ENCODE data around the gene CD207.

CD207 gene

DNA sequence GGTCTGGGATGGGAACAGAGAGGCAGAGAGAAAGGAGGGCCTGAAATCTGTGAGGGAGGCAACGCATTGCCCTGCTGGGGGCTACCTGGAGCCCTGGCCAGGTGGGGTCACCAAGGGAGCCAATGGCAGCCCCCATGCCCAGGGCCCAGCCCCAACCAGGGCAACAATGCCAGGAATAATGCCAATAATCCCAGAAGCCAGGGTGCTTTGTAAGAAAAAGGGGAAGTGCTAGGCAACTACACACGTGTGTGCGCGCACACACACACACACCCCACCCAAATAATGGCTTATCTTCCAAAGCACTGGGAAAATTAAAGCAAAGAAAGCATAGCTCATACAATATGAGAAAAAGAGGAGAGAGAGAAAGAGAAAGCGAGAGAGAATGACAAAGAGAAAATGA lies 8.2 kb downstream of the CD207 start:
- no peak overlapping the region for H3K27ac Mint-ChIP-seq (ENCODE audit: low read depth)
- no peak overlapping the region for H3K4me3 Mint-ChIP-seq
- DNase-seq (ENCODE audit: low spot score in 2 of 2) (no peak), ATAC-seq (replicated peaks; ENCODE audit: extremely low read depth, poor library complexity, severe bottlenecking) (no peak)
- no peaks in the 10 kb centered on the region for H3K27me3 Mint-ChIP-seq
- peaks cover 14% of the 10 kb centered on the region for H3K4me1 Mint-ChIP-seq
- no peaks in the 10 kb centered on the region for H3K36me3 Mint-ChIP-seq (ENCODE audit: insufficient read depth)
- H3K9me3 Mint-ChIP-seq: no peaks in the 10 kb centered on the region

GRCh38 chr2:70826696-70827350 lies 8.8 kb downstream of the CD207 start:
- no peak overlapping the region for H3K27ac Mint-ChIP-seq (ENCODE audit: low read depth)
- DNase-seq (ENCODE audit: low spot score in 2 of 2): no peak
- H3K36me3 Mint-ChIP-seq (ENCODE audit: insufficient read depth): no peaks in the 10 kb centered on the region
- no peak for ATAC-seq (replicated peaks; ENCODE audit: extremely low read depth, poor library complexity, severe bottlenecking)
- H3K4me3 Mint-ChIP-seq: no peak overlapping the region
- no peaks in the 10 kb centered on the region for H3K9me3 Mint-ChIP-seq
- peaks cover 14% of the 10 kb centered on the region for H3K4me1 Mint-ChIP-seq
- H3K27me3 Mint-ChIP-seq: no peaks in the 10 kb centered on the region

DNA sequence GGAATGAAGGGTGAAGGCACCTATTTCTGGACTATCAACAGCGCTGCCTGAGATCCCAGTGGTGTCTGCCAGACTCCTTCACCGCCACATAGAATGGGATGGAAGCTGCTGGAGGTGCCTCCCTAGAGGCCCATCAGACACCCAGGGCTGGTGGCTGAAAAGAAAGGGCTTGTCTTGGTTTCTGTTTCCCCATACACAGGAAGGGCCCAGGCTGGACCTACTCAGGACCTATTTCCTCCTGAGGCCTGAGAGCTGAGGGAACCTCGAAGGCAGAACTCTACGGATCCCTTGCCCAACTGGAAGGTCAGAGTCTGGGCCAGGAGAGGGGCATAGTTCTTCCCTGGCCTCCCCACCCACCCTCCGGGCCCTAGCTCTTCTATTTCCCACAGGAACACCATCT lies 12.4 kb downstream of the CD207 start:
- Mint-ChIP-seq H3K4me3 (no peak overlapping the region), H3K4me1 (peaks cover 14% of the 10 kb centered on the region), H3K27ac (ENCODE audit: low read depth) (no peak overlapping the region), H3K36me3 (ENCODE audit: insufficient read depth) (no peaks in the 10 kb centered on the region), H3K9me3 (no peaks in the 10 kb centered on the region), H3K27me3 (no peaks in the 10 kb centered on the region)
- ATAC-seq (replicated peaks; ENCODE audit: extremely low read depth, poor library complexity, severe bottlenecking) (no peak), DNase-seq (ENCODE audit: low spot score in 2 of 2) (no peak)

DNA sequence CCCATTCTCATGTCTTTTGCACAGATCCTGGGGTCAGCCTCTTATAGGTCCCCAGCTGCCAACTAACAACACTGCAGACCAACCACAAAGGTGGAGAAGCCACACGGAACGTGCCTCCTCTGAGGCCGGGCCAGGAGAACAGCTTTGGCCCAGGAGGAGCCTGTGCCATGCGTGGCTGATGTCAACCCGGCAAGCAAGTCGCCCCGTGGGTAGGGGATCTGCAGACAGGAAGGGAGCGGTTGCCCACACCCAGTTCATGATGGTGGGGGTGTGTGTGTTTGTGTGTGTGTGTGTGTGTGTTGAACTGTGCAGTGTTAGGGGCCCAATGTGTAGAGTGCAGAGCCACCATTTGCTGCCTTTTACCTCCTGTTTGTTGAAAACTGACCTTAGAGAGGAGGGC lies 12.8 kb downstream of the CD207 start:
- no peak for DNase-seq (ENCODE audit: low spot score in 2 of 2)
- ATAC-seq (replicated peaks; ENCODE audit: extremely low read depth, poor library complexity, severe bottlenecking): no peak
- Mint-ChIP-seq H3K27me3 (no peaks in the 10 kb centered on the region), H3K9me3 (no peaks in the 10 kb centered on the region), H3K36me3 (ENCODE audit: insufficient read depth) (no peaks in the 10 kb centered on the region), H3K27ac (ENCODE audit: low read depth) (no peak overlapping the region), H3K4me3 (no peak overlapping the region), H3K4me1 (peaks cover 14% of the 10 kb centered on the region)

- no peaks in the 10 kb centered on the region for H3K36me3 Mint-ChIP-seq (ENCODE audit: insufficient read depth)
- H3K4me3 Mint-ChIP-seq: no peak within 1 kb of the TSS
- DNase-seq (ENCODE audit: low spot score in 2 of 2) (no peak), ATAC-seq (replicated peaks; ENCODE audit: extremely low read depth, poor library complexity, severe bottlenecking) (no peak)
- peaks cover 6% of the 10 kb centered on the region for H3K4me1 Mint-ChIP-seq
- no peaks in the 10 kb centered on the region for H3K27me3 Mint-ChIP-seq
- no peak within 1 kb of the TSS for H3K27ac Mint-ChIP-seq (ENCODE audit: low read depth)
- H3K9me3 Mint-ChIP-seq: no peaks in the 10 kb centered on the region
Observed at GRCh38 chr2:70820499-70820898, 15.1 kb downstream of the CD207 start, which contains the start of gene CLEC4F. Gene CLEC4F, minus strand, starts transcription at chr2:70820599. Its CDS starts 76 bp downstream, at chr2:70820523.

DNA sequence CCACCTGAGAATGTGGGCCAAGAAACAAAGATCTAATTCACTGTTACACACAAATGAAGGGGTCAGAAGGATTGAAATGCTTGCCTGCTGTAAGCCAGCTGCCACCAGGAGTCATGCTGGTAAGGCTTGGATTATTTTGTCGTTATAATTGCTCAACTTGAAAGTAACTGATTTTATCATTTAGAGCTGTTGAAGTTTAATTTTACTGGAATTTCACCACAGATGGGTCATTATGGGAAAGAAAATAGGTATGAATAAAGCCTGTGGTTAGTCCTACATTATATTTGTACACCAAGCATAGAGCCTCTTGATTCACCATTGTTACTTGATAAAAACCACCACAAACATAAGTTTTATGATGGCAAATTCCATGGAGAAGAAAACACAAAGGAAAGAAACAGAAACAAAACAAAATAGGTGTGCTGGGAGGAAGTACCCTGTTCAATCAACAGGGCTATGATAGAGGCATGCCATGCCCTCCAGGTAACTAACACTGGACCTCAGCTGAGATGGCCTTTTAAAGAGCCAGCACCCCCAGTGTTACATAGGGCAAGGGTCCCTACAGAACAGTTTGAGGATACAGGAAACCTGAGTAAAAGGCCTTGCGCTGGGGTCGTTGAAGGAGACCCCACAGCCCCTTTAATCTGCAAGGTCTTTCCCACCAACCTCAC lies 18.2 kb downstream of the CD207 start:
- H3K4me3 Mint-ChIP-seq: no peak overlapping the region

DNA sequence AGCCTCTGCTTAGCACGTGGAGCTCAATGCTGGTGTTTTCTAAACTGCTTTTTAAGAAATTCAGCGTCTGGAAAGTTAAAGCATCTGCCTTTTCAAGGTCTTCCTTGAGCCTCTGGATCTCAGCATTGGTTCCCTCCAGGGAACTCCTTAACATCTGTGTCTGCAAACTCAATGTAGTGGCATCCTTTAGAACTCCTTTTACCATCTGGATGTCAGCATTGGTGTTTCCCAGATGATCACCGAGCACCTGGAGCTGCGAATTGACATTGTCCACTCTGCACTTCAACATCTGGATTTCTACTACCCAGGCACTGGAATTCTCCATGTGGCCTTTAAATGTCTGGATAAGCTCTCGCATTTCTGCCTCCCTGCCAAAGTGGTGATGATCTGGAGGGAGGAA lies 18.9 kb downstream of the CD207 start:
- Mint-ChIP-seq H3K27me3 (no peaks in the 10 kb centered on the region), H3K36me3 (ENCODE audit: insufficient read depth) (no peaks in the 10 kb centered on the region), H3K27ac (ENCODE audit: low read depth) (no peak overlapping the region), H3K4me3 (no peak overlapping the region), H3K9me3 (no peaks in the 10 kb centered on the region), H3K4me1 (no peaks in the 10 kb centered on the region)
- no peak for ATAC-seq (replicated peaks; ENCODE audit: extremely low read depth, poor library complexity, severe bottlenecking)
- DNase-seq (ENCODE audit: low spot score in 2 of 2): no peak

More for the DNA sequence above, 18.2 kb downstream of the CD207 start:
- Mint-ChIP-seq H3K27ac (ENCODE audit: low read depth) (no peak overlapping the region), H3K27me3 (no peaks in the 10 kb centered on the region), H3K9me3 (no peaks in the 10 kb centered on the region), H3K4me1 (no peaks in the 10 kb centered on the region), H3K36me3 (ENCODE audit: insufficient read depth) (no peaks in the 10 kb centered on the region)
- ATAC-seq (replicated peaks; ENCODE audit: extremely low read depth, poor library complexity, severe bottlenecking) (no peak), DNase-seq (ENCODE audit: low spot score in 2 of 2) (no peak)

- no peaks in the 10 kb centered on the region for H3K4me1 Mint-ChIP-seq
- H3K4me3 Mint-ChIP-seq: no peak overlapping the region
- H3K36me3 Mint-ChIP-seq (ENCODE audit: insufficient read depth): no peaks in the 10 kb centered on the region
- ATAC-seq (replicated peaks; ENCODE audit: extremely low read depth, poor library complexity, severe bottlenecking) (no peak), DNase-seq (ENCODE audit: low spot score in 2 of 2) (no peak)
- H3K27ac Mint-ChIP-seq (ENCODE audit: low read depth): no peak overlapping the region
- no peaks in the 10 kb centered on the region for H3K9me3 Mint-ChIP-seq
- no peaks in the 10 kb centered on the region for H3K27me3 Mint-ChIP-seq
Observed at GRCh38 chr2:70808983-70809958, 26.3 kb downstream of the CD207 start.

DNA sequence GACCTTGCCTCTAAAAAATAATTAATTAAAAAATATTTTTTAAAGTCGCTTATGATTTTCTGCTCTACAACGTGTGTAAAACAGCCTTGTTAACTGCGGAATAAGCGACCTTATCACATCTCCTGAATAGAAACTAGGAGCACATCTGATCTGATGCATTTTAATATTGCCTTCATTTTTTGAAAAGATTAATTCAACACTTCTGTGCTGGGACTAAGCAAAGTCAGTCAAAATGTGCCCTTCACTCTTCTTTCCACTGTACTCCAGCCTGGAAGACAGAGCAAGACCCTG lies 27.8 kb downstream of the CD207 start:
- no peak for ATAC-seq (replicated peaks; ENCODE audit: extremely low read depth, poor library complexity, severe bottlenecking)
- Mint-ChIP-seq H3K27me3 (no peaks in the 10 kb centered on the region), H3K36me3 (ENCODE audit: insufficient read depth) (no peaks in the 10 kb centered on the region), H3K4me3 (no peak overlapping the region), H3K9me3 (no peaks in the 10 kb centered on the region), H3K27ac (ENCODE audit: low read depth) (no peak overlapping the region), H3K4me1 (no peaks in the 10 kb centered on the region)
- DNase-seq (ENCODE audit: low spot score in 2 of 2): no peak

DNA sequence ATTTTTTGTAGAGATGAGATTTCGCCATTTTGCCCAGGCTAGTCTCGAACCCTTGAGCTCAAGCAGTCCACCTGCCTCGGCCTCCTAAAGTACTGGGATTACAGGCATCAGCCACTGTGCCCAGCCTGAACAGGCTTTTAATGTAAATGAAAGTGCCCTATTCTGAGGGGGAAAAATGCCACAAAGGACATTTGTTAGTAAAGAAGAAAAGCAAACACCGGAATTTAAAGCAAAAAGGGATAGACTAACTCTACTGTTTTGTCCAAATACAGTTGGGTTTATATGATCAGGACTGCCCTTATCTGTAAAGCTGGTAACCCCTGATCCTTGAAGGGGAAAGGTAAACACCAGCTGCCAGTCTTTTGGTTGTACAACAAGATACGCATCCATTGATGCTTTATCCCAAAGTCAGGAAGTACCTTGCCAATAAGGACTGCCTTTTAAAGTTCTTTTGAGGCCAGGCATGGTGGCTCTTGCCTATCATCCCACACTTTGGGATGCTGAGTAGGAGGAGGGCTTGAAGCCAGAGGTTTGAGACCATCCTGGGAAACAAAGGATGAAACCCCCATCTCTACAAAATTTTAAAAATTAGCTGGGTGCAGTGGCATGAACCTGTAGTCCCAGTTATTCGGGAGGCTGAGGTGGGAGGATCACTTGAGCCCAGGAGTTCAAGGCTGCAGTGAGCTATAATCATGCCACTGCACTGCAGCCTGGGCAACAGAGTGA lies 28.4 kb downstream of the CD207 start:
- Mint-ChIP-seq H3K9me3 (no peaks in the 10 kb centered on the region), H3K4me3 (no peak overlapping the region), H3K27me3 (no peaks in the 10 kb centered on the region), H3K36me3 (ENCODE audit: insufficient read depth) (no peaks in the 10 kb centered on the region), H3K27ac (ENCODE audit: low read depth) (no peak overlapping the region), H3K4me1 (no peaks in the 10 kb centered on the region)
- DNase-seq (ENCODE audit: low spot score in 2 of 2): no peak
- no peak for ATAC-seq (replicated peaks; ENCODE audit: extremely low read depth, poor library complexity, severe bottlenecking)

GRCh38 chr2:70806620-70807019 lies 29.0 kb downstream of the CD207 start:
- no peak for ATAC-seq (replicated peaks; ENCODE audit: extremely low read depth, poor library complexity, severe bottlenecking)
- no peaks in the 10 kb centered on the region for H3K9me3 Mint-ChIP-seq
- no peaks in the 10 kb centered on the region for H3K36me3 Mint-ChIP-seq (ENCODE audit: insufficient read depth)
- H3K4me3 Mint-ChIP-seq: no peak overlapping the region
- H3K27ac Mint-ChIP-seq (ENCODE audit: low read depth): no peak overlapping the region
- no peaks in the 10 kb centered on the region for H3K27me3 Mint-ChIP-seq
- DNase-seq (ENCODE audit: low spot score in 2 of 2): no peak
- no peaks in the 10 kb centered on the region for H3K4me1 Mint-ChIP-seq

DNA sequence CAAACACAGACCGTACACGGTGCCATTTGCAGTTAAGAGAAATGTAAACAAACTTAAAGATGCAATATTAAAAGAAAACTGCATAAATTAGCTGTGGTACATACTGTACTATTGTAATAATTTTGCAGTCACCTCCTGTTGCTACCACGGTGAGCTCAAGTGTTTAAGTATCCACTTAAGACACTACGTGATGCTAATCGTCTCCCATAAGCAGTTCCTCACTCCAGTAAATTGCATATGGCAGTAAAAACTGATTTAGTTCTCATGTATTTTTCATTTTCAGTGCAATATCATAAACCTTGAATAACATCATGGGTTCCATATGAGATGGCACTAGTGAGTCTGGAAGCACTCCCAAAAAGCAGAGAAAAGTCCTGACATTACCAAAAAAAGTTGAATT lies 29.6 kb downstream of the CD207 start:
- no peak overlapping the region for H3K27ac Mint-ChIP-seq (ENCODE audit: low read depth)
- no peaks in the 10 kb centered on the region for H3K27me3 Mint-ChIP-seq
- ATAC-seq (replicated peaks; ENCODE audit: extremely low read depth, poor library complexity, severe bottlenecking): no peak

More for the DNA sequence above, 29.6 kb downstream of the CD207 start:
- no peak for DNase-seq (ENCODE audit: low spot score in 2 of 2)
- H3K36me3 Mint-ChIP-seq (ENCODE audit: insufficient read depth): no peaks in the 10 kb centered on the region
- H3K4me1 Mint-ChIP-seq: no peaks in the 10 kb centered on the region
- no peaks in the 10 kb centered on the region for H3K9me3 Mint-ChIP-seq
- H3K4me3 Mint-ChIP-seq: no peak overlapping the region

All from central memory CD8-positive, alpha-beta T cell (primary cell).